HepG2 (cell line): Measurements from ENCODE around the gene BRCA1. TPM values are rescaled to one million over a fixed set of nuclear protein-coding genes. Genes with fewer than 3 reads are reported as not detected.

ENCODE experiments used
- GPBP1L1 ChIP-seq: sonication (generic); formaldehyde crosslinking; IDR thresholded peaks from 2 replicates; pipeline ENCODE4 v1.5.0; 2020; ENCODE audit warnings: mild to moderate bottlenecking, missing genetic modification reagents
- IRX3 ChIP-seq: sonication (generic); formaldehyde crosslinking; IDR thresholded peaks from 2 replicates; pipeline ENCODE4 v1.8.1; 2023; ENCODE audit warnings: mild to moderate bottlenecking, low read depth, missing genetic modification reagents, borderline replicate concordance
- MAFK ChIP-seq, 2 experiments: IDR thresholded peaks in 1 of 2; conservative IDR thresholded peaks in 1 of 2; 2 replicates each; pipeline ENCODE4 v1.6.1; 2011; ENCODE audit warnings: improper control_type of control experiment in 2 of 2, low read length in 2 of 2
- MTERF4 ChIP-seq: sonication (generic); formaldehyde crosslinking; IDR thresholded peaks from 2 replicates; pipeline ENCODE4 v1.8.0; 2023; ENCODE audit warnings: mild to moderate bottlenecking, missing genetic modification reagents
- POGZ ChIP-seq: sonication (generic); formaldehyde crosslinking; IDR thresholded peaks from 2 replicates; pipeline ENCODE4 v1.4.0; 2020; ENCODE audit warnings: mild to moderate bottlenecking, missing genetic modification reagents
- PRMT3 ChIP-seq: sonication (generic); formaldehyde crosslinking; IDR thresholded peaks from 2 replicates; pipeline ENCODE4 v1.8.1; 2022; ENCODE audit warnings: low read depth, mild to moderate bottlenecking, moderate library complexity, missing genetic modification reagents, borderline replicate concordance
- THRA ChIP-seq: sonication (generic); formaldehyde crosslinking; IDR thresholded peaks from 2 replicates; pipeline ENCODE4 v1.4.0; 2020; ENCODE audit warnings: missing genetic modification reagents, borderline replicate concordance
- TOE1 ChIP-seq: sonication (generic); formaldehyde crosslinking; IDR thresholded peaks from 2 replicates; pipeline ENCODE4 v1.4.0; 2020; ENCODE audit warnings: mild to moderate bottlenecking, missing genetic modification reagents
- TRIM22 ChIP-seq: fragments of 450-650 bp; IDR thresholded peaks from 2 replicates; pipeline ENCODE4 v1.6.1; 2017
- ZKSCAN8 ChIP-seq: IDR thresholded peaks from 2 replicates; pipeline ENCODE4 v1.6.1; 2016; ENCODE audit warnings: borderline replicate concordance, missing genetic modification reagents, missing compliant biosample characterization
- ZMAT3 ChIP-seq: sonication (generic); formaldehyde crosslinking; conservative IDR thresholded peaks from 2 replicates; pipeline ENCODE4 v1.7.0; 2021; ENCODE audit warnings: missing genetic modification reagents
- ZNF280D ChIP-seq: sonication (generic); formaldehyde crosslinking; IDR thresholded peaks from 2 replicates; pipeline ENCODE4 v1.5.1; 2020; ENCODE audit warnings: mild to moderate bottlenecking, missing genetic modification reagents
- ZNF3 ChIP-seq: IDR thresholded peaks from 2 replicates; pipeline ENCODE4 v1.7.0; 2017; ENCODE audit warnings: inconsistent platforms
- ZNF431 ChIP-seq: sonication (generic); formaldehyde crosslinking; IDR thresholded peaks from 2 replicates; pipeline ENCODE4 v1.9.0; 2022; ENCODE audit warnings: missing genetic modification reagents, low read depth, mild to moderate bottlenecking, borderline replicate concordance
- ZNF609 ChIP-seq: sonication (generic); formaldehyde crosslinking; IDR thresholded peaks from 2 replicates; pipeline ENCODE4 v1.4.0; 2020; ENCODE audit warnings: mild to moderate bottlenecking, missing genetic modification reagents, borderline replicate concordance
- polyA plus RNA-seq, 8 experiments: library from polyadenylated mRNA; depleted of rRNA in 3 of 8; stranded (reverse) in 7 of 8; unstranded in 1 of 8; fragments of >200 nt; fragmentation: Illumina TruSeq in 4 of 8; extraction: Trizol in 4 of 8; gene quantifications; 2 replicates each; pipeline versions ENCODE4 v1.2.1 to v1.2.3, GENCODE V29; 2011 to 2016; ENCODE audit warnings: low read depth in 4 of 8, missing spikeins in 1 of 8, mixed read lengths in 1 of 8; ENCODE audit not compliant: insufficient read depth in 1 of 8
- total RNA-seq, 5 experiments: library from RNA; depleted of rRNA; stranded (reverse); fragments of >200 nt; fragmentation: Illumina TruSeq; extraction: Trizol; gene quantifications; 2 replicates each; pipeline ENCODE4 v1.2.3, GENCODE V29; 2016; ENCODE audit warnings: low read depth in 1 of 5

The BRCA1 gene
- total and polyA plus RNA-seq, 2 of the 13 experiments (the other 11 are each of a cell fraction or from before 2014, with no cell fraction given), result 13.3 to 37.5 TPM

GRCh38 chr17:43134774-43135453 is 9.8 kb upstream of the BRCA1 start (continued):
- TF ChIP-seq ZKSCAN8 (no peak; the same call in 1 of the 2 replicates), ZMAT3 (no peak), ZNF3 (CRISPR knock-in tag) (no peak), TRIM22 (no peak), MAFK (conservative IDR thresholded peaks at IDR 0.05 in 1 of 2, IDR thresholded peaks at IDR 0.05 in 1 of 2; ENCODE audit: low read length in 2 of 2) (no peak), ZNF280D (CRISPR knock-in tag) (peak; percentile 72; the same call in 1 of the 2 replicates), GPBP1L1 (CRISPR knock-in tag) (no peak), IRX3 (no peak), ZNF431 (CRISPR knock-in tag) (no peak), MTERF4 (CRISPR knock-in tag) (no peak), THRA (peak; percentile 82; the same call in 1 of the 2 replicates), POGZ (CRISPR knock-in tag) (peak; percentile 15; the same call in 1 of the 2 replicates), PRMT3 (CRISPR knock-in tag) (no peak), TOE1 (no peak), ZNF609 (peak; percentile 70; the same call in 1 of the 2 replicates)
